Prostate gland (tissue), 2 donors: ENCODE results near the gene TIPARP. TPM values are rescaled to one million over a fixed set of nuclear protein-coding genes. Genes with fewer than 3 reads are reported as not detected.
"Not testable (repeated sequence)": the region's sequence is repeated elsewhere in the genome, so short reads cannot be mapped to it uniquely, and the experiment has no call there.

Experiments
- DNase-seq: peaks from one replicate; pipeline ENCODE4 v3.0.0-alpha.2; 2019; ENCODE audit warnings: low spot score
- H3K27ac ChIP-seq, 2 donors: fragments of 200-600 bp; sonication (generic); 2 replicates each; pipeline ENCODE4 v1.5.1; 2017 to 2019
- H3K27me3 ChIP-seq: fragments of 200-600 bp; sonication (generic); replicated peaks from 2 replicates; pipeline ENCODE4 v1.5.1; 2019; ENCODE audit not compliant: insufficient read depth
- H3K36me3 ChIP-seq, 2 donors: fragments of 200-600 bp; sonication (generic); 1 replicate in 1 of 2; 2 replicates in 1 of 2; pipeline versions ENCODE4 v1.5.1 to v1.8.1; 2017 to 2019
- H3K4me1 ChIP-seq: fragments of 200-600 bp; sonication (generic); replicated peaks from 2 replicates; pipeline ENCODE4 v1.5.1; 2019
- H3K4me3 ChIP-seq, 2 donors: fragments of 200-600 bp; sonication (generic); 2 replicates each; pipeline ENCODE4 v1.5.1; 2017 to 2019
- H3K9me3 ChIP-seq: fragments of 200-600 bp; sonication (generic); 2 replicates; pipeline ENCODE4 v1.5.1; 2017
- POLR2A ChIP-seq: fragments of 450-650 bp; IDR thresholded peaks from one replicate; pipeline ENCODE4 v1.6.1; 2016; ENCODE audit warnings: antibody characterized with exemption, mild to moderate bottlenecking
- POLR2AphosphoS5 ChIP-seq: sonication (generic); formaldehyde crosslinking; IDR thresholded peaks from one replicate; pipeline ENCODE4 v1.6.1; 2017; ENCODE audit warnings: antibody characterized with exemption
- WGBS: methylation state at CpG from one replicate; pipeline ENCODE4 v1.1.5; 2018; 5-methylcytosine and 5-hydroxymethylcytosine counted together
- intact Hi-C: fragments of 100-400 bp; cut with DNase I; formaldehyde crosslinking; loops from one replicate; pipeline ENCODE4 v1.14.2; 2022
- total RNA-seq, 2 donors: library from RNA; depleted of rRNA; stranded (reverse); fragments of >200 nt; gene quantifications; one replicate each; pipeline ENCODE4 v1.1.0, GENCODE V29; 2016
- TF ChIP-seq, protein P1 (sequence below), 4 experiments: fragments of 200-600 bp in 2 of 4; fragments of 450-650 bp in 2 of 4; sonication (generic) in 2 of 4; IDR thresholded peaks; 1 replicate in 3 of 4; 2 replicates in 1 of 4; pipeline ENCODE4 v1.5.1; 2016 to 2019; ENCODE audit warnings: antibody characterized with exemption in 4 of 4, mild to moderate bottlenecking in 2 of 4, moderate library complexity in 2 of 4

TIPARP gene
- total RNA-seq, 2 donors from 2014 or later, result 31.9 to 52.0 TPM

DNA sequence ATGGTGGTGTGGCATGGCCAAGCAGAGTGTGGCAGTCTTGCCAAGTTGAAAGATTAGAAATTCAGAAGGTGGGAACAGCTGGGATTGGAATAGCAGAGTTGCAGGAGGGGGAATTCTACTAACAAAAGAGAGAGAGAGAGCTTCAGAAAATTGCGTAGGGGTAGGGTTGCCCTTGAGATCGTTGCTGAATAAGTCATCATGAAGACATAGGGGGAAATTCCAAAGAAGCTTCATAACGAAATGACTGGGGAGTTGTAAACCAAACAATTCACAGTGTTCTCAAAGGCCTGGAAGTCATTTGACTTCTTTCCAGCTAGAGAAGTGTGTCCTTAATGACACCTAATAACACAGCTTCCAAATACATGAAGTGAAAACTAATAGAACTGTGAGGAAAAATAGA, 26.3 kb upstream of the TIPARP start:
- no peak for DNase-seq
- Histone ChIP-seq H3K36me3 (no peaks in the 10 kb centered on the region), H3K27me3 (no peaks in the 10 kb centered on the region), H3K9me3 (no peaks in the 10 kb centered on the region), H3K4me3 (no peak overlapping the region), H3K4me1 (no peaks in the 10 kb centered on the region), H3K27ac (no peak overlapping the region)
- WGBS, result 60% methylated on average over 3 of the region's 3 CpGs
- no peak for TF ChIP-seq POLR2A
- no peak for TF ChIP-seq POLR2AphosphoS5
- TF ChIP-seq, protein P1, sequence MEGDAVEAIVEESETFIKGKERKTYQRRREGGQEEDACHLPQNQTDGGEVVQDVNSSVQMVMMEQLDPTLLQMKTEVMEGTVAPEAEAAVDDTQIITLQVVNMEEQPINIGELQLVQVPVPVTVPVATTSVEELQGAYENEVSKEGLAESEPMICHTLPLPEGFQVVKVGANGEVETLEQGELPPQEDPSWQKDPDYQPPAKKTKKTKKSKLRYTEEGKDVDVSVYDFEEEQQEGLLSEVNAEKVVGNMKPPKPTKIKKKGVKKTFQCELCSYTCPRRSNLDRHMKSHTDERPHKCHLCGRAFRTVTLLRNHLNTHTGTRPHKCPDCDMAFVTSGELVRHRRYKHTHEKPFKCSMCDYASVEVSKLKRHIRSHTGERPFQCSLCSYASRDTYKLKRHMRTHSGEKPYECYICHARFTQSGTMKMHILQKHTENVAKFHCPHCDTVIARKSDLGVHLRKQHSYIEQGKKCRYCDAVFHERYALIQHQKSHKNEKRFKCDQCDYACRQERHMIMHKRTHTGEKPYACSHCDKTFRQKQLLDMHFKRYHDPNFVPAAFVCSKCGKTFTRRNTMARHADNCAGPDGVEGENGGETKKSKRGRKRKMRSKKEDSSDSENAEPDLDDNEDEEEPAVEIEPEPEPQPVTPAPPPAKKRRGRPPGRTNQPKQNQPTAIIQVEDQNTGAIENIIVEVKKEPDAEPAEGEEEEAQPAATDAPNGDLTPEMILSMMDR (IDR thresholded peaks at IDR 0.05), result no peak
- intact Hi-C loops, result no loop called here

DNA sequence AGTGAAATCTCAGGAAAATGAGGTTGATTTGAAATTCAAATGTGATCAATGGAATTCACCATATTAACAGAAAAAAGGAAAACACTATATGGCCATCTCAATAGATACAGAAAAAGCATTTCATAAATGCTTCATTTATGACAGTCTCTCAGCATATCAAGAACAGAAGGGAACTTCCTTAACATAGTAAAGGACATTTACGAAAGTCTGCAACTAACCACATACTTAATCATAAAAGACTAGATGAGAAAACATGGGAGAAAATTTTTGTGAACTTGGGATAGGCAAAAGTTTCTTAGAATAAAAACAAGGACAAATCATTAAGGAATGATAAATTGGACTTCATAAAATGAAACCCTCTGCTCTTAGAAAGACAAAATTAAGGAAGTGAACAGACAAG, 24.7 kb upstream of the TIPARP start:
- no peaks in the 10 kb centered on the region for H3K9me3 ChIP-seq
- TF ChIP-seq POLR2A (no peak), POLR2AphosphoS5 (no peak)
- TF ChIP-seq, protein P1 (IDR thresholded peaks at IDR 0.05), result no peak
- no peak overlapping the region for H3K4me3 ChIP-seq
- no peaks in the 10 kb centered on the region for H3K36me3 ChIP-seq
- H3K27me3 ChIP-seq, result no peaks in the 10 kb centered on the region
- intact Hi-C loops, result no loop called here
- no peak overlapping the region for H3K27ac ChIP-seq
- 90% methylated on average over 1 of the region's 1 CpG for WGBS
- no peaks in the 10 kb centered on the region for H3K4me1 ChIP-seq
- DNase-seq, result no peak

DNA sequence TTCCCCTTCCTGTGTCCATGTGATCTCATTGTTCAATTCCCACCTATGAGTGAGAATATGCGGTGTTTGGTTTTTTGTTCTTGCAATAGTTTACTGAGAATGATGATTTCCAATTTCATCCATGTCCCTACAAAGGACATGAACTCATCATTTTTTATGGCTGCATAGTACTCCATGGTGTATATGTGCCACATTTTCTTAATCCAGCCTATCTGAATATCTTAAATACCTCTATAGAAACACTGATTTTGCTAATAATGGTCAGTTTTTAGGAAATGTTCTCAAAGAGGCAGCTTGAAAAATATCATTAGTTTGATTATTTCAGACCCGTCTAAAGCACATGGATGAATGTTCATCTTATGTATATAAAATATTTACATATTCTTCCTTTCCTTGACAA, 21.7 kb upstream of the TIPARP start:
- H3K36me3 ChIP-seq, H3K4me1 ChIP-seq, H3K27me3 ChIP-seq, H3K27ac ChIP-seq, DNase-seq, H3K9me3 ChIP-seq, H3K4me3 ChIP-seq, intact Hi-C loops: not testable (repeated sequence)
- 95% methylated on average over 2 of the region's 2 CpGs for WGBS

DNA sequence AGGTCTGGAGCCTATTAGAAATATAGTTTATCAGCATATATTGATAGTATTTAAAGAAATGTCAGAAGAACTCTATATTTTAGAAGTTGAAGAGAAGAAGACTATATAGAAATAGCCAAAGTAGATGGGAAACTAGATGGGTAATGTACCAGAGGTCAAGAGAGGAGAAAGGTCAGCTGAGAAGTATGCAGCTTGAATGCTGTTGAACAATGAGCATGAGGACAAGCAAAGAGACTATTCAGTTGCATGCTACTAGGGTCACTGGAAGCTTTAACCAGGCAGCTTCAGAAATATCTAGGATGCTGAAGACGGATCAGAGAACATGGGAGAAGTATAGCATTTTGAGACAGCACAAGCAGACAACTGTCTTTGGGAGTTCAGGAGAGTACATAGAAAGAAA, 19.6 kb upstream of the TIPARP start:
- 90% methylated on average over 1 of the region's 1 CpG for WGBS
- no peak for DNase-seq
- H3K27ac ChIP-seq, result no peak overlapping the region
- no peaks in the 10 kb centered on the region for H3K27me3 ChIP-seq
- TF ChIP-seq POLR2AphosphoS5, result no peak
- TF ChIP-seq, protein P1 (IDR thresholded peaks at IDR 0.05), result no peak
- no peak for TF ChIP-seq POLR2A
- no peaks in the 10 kb centered on the region for H3K9me3 ChIP-seq
- intact Hi-C loops, result no loop called here
- no peak overlapping the region for H3K4me3 ChIP-seq
- no peaks in the 10 kb centered on the region for H3K4me1 ChIP-seq
- no peaks in the 10 kb centered on the region for H3K36me3 ChIP-seq

DNA sequence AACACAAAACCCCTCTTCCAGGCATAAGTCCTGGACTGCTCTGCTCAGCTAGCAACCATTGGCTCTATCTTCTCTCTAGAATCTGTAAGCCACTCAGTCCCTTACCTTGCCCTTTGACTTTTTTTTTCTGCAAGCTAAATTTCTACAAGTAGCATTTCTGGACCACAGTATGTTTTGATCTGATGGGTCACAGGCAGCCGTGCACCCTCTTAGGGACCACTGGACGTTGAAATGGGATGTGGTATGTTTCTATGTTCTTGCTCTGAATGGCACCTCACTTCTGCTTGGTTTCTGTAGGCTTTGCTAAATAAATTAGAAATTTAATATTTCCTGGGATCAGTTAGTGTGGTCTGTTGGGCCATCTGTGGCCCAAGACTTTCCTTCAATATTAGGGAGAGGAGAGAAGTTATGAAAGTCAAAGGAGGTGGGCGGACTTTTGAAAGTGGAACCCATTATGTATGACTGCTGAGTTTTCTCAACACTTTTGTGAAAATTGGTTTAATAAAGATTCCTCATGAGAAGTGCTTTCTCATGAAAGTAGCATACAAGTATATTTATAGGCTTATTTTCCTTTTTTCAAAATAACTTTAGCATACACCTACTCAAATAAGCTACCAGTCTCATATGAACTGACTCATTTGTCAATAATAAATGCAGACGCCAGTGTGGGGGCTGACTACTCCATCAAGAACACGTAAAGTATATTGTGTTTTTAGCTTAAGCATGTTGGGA, 18.4 kb upstream of the TIPARP start:
- Histone ChIP-seq H3K4me1 (no peaks in the 10 kb centered on the region), H3K4me3 (no peak overlapping the region), H3K36me3 (no peaks in the 10 kb centered on the region), H3K27me3 (no peaks in the 10 kb centered on the region), H3K27ac (no peak overlapping the region), H3K9me3 (no peaks in the 10 kb centered on the region)
- DNase-seq, result no peak
- no peak for TF ChIP-seq POLR2AphosphoS5
- no peak for TF ChIP-seq POLR2A
- TF ChIP-seq, protein P1 (IDR thresholded peaks at IDR 0.05), result no peak
- intact Hi-C loops, result no loop called here
- 92% methylated on average over 5 of the region's 5 CpGs for WGBS
